ENCODE measurements around the gene USP38.
"Not testable (repeated sequence)": the region's sequence is repeated elsewhere in the genome, so short reads cannot be mapped to it uniquely, and the experiment has no call there.

The USP38 gene

GRCh38 chr4:143257356-143257755, 72.6 kb downstream of the USP38 start:
- Histone ChIP-seq H3F3A (ENCODE audit: insufficient read depth) (no peaks in the 10 kb centered on the region), H3K9ac (ENCODE audit: low read length) (no peak overlapping the region), H2AFZ (ENCODE audit: low read depth, low read length, severe bottlenecking) (no peak overlapping the region), H3K36me3 (ENCODE audit: low read length) (no peaks in the 10 kb centered on the region), H3K27ac (ENCODE audit: low read depth, low read length) (no peak overlapping the region), H3K4me3 (ENCODE audit: insufficient read depth, low read length, poor library complexity, severe bottlenecking) (no peak overlapping the region), H3K4me2 (ENCODE audit: low read depth, low read length, poor library complexity, severe bottlenecking) (no peak overlapping the region), H3K9me3 (ENCODE audit: insufficient read depth, low read length) (no peaks in the 10 kb centered on the region), H3K79me2 (ENCODE audit: insufficient read depth, low read length) (no peaks in the 10 kb centered on the region), H3K27me3 (ENCODE audit: low read length) (no peaks in the 10 kb centered on the region), H3K9me2 (replicated peaks; ENCODE audit: insufficient read depth, low read length) (no peaks in the 10 kb centered on the region), H4K20me1 (ENCODE audit: low read depth, low read length) (no peaks in the 10 kb centered on the region)
- TF ChIP-seq EZH2phosphoT487 (conservative IDR thresholded peaks at IDR 0.05; ENCODE audit: low read length) (no peak), CTCF (IDR thresholded peaks at IDR 0.05; ENCODE audit: insufficient read depth, low read length, poor library complexity, severe bottlenecking) (no peak)

GRCh38 chr4:143260750-143261149, 76.0 kb downstream of the USP38 start:
- no peak overlapping the region for H3K9ac ChIP-seq (ENCODE audit: low read length)
- no peaks in the 10 kb centered on the region for H3K9me3 ChIP-seq (ENCODE audit: insufficient read depth, low read length)
- H3K4me3 ChIP-seq (ENCODE audit: insufficient read depth, low read length, poor library complexity, severe bottlenecking) = no peak overlapping the region
- no peak overlapping the region for H2AFZ ChIP-seq (ENCODE audit: low read depth, low read length, severe bottlenecking)
- no peaks in the 10 kb centered on the region for H4K20me1 ChIP-seq (ENCODE audit: low read depth, low read length)
- no peaks in the 10 kb centered on the region for H3K36me3 ChIP-seq (ENCODE audit: low read length)
- TF ChIP-seq EZH2phosphoT487 (conservative IDR thresholded peaks at IDR 0.05; ENCODE audit: low read length) (no peak), CTCF (IDR thresholded peaks at IDR 0.05; ENCODE audit: insufficient read depth, low read length, poor library complexity, severe bottlenecking) (no peak)
- no peak overlapping the region for H3K27ac ChIP-seq (ENCODE audit: low read depth, low read length)
- H3K79me2 ChIP-seq (ENCODE audit: insufficient read depth, low read length) = no peaks in the 10 kb centered on the region
- no peak overlapping the region for H3K4me2 ChIP-seq (ENCODE audit: low read depth, low read length, poor library complexity, severe bottlenecking)
- H3F3A ChIP-seq (ENCODE audit: insufficient read depth) = no peaks in the 10 kb centered on the region
- no peaks in the 10 kb centered on the region for H3K27me3 ChIP-seq (ENCODE audit: low read length)
- no peaks in the 10 kb centered on the region for H3K9me2 ChIP-seq (replicated peaks; ENCODE audit: insufficient read depth, low read length)

GRCh38 chr4:143262838-143263237, 78.1 kb downstream of the USP38 start:
- no peaks in the 10 kb centered on the region for H4K20me1 ChIP-seq (ENCODE audit: low read depth, low read length)
- no peaks in the 10 kb centered on the region for H3K36me3 ChIP-seq (ENCODE audit: low read length)
- no peaks in the 10 kb centered on the region for H3K79me2 ChIP-seq (ENCODE audit: insufficient read depth, low read length)
- no peak overlapping the region for H3K4me3 ChIP-seq (ENCODE audit: insufficient read depth, low read length, poor library complexity, severe bottlenecking)
- no peaks in the 10 kb centered on the region for H3K9me2 ChIP-seq (replicated peaks; ENCODE audit: insufficient read depth, low read length)
- H3K4me2 ChIP-seq (ENCODE audit: low read depth, low read length, poor library complexity, severe bottlenecking) = no peak overlapping the region
- no peaks in the 10 kb centered on the region for H3K27me3 ChIP-seq (ENCODE audit: low read length)
- TF ChIP-seq CTCF (IDR thresholded peaks at IDR 0.05; ENCODE audit: insufficient read depth, low read length, poor library complexity, severe bottlenecking) (no peak), EZH2phosphoT487 (conservative IDR thresholded peaks at IDR 0.05; ENCODE audit: low read length) (no peak)
- no peaks in the 10 kb centered on the region for H3K9me3 ChIP-seq (ENCODE audit: insufficient read depth, low read length)
- no peak overlapping the region for H3K27ac ChIP-seq (ENCODE audit: low read depth, low read length)
- no peak overlapping the region for H3K9ac ChIP-seq (ENCODE audit: low read length)
- no peaks in the 10 kb centered on the region for H3F3A ChIP-seq (ENCODE audit: insufficient read depth)
- H2AFZ ChIP-seq (ENCODE audit: low read depth, low read length, severe bottlenecking) = no peak overlapping the region

GRCh38 chr4:143267690-143268089, 83.0 kb downstream of the USP38 start:
- H3K27me3 ChIP-seq (ENCODE audit: low read length); H3F3A ChIP-seq (ENCODE audit: insufficient read depth); H2AFZ ChIP-seq (ENCODE audit: low read depth, low read length, severe bottlenecking); H3K4me2 ChIP-seq (ENCODE audit: low read depth, low read length, poor library complexity, severe bottlenecking); H4K20me1 ChIP-seq (ENCODE audit: low read depth, low read length); H3K27ac ChIP-seq (ENCODE audit: low read depth, low read length); H3K36me3 ChIP-seq (ENCODE audit: low read length); H3K9ac ChIP-seq (ENCODE audit: low read length); H3K79me2 ChIP-seq (ENCODE audit: insufficient read depth, low read length); H3K9me2 ChIP-seq (replicated peaks; ENCODE audit: insufficient read depth, low read length); H3K9me3 ChIP-seq (ENCODE audit: insufficient read depth, low read length); H3K4me3 ChIP-seq (ENCODE audit: insufficient read depth, low read length, poor library complexity, severe bottlenecking): not testable (repeated sequence)
